Placental pericyte (primary cell): ENCODE measurements around the gene SNURF. TPM values are rescaled to one million over a fixed set of nuclear protein-coding genes. Genes with fewer than 3 reads are reported as not detected.

Source experiments
- small RNA-seq: library from RNA; depleted of rRNA; stranded (forward); fragments of <200 nt; gene quantifications from one replicate; pipeline ENCODE3, GENCODE V24; 2012; ENCODE audit warnings: low replicate concordance
- total RNA-seq: library from RNA; depleted of rRNA; stranded (reverse); fragments of >200 nt; gene quantifications from 2 replicates; pipeline ENCODE4 v1.2.3, GENCODE V29; 2012

SNURF gene
- total RNA-seq: 4.2 and 6.3 TPM in 2 replicates

GRCh38 chr15:24954783-24955530, at the start of gene SNURF, which contains the start of gene SNRPN:
Gene SNURF (plus strand): TSS chr15:24954987. CDS start chr15:24955049, 62 bp downstream.
Gene SNRPN (plus strand): TSS chr15:24954987. CDS start chr15:24974454, 19,467 bp downstream.

Small RNA genes within 50 kb of the gene (small RNA-seq; reads per million reads assigned to genes)
- gene AC090602.1 (not detected), gene AC124312.4 (0.16 reads per million), gene AC124312.5 (0.23 reads per million)

Other genes starting within 250 kb of the SNURF start
- 59.8 and 94.1 TPM in 2 replicates for gene SNRPN, start within 50 bp of the SNURF start, total RNA-seq